ENCODE measurements around the gene CAPN2. TPM values are rescaled to one million over a fixed set of nuclear protein-coding genes. Genes with fewer than 3 reads are reported as not detected.

Gene CAPN2
- total RNA-seq, 2 donors from 2014 or later, result 61.4 to 72.3 TPM

- no peak for TF ChIP-seq CTCF (IDR thresholded peaks at IDR 0.05)
- H3K36me3 ChIP-seq, result peaks cover 29% of the 10 kb centered on the region
- peaks cover 0 to 54% of the 10 kb centered on the region in 2 donors for H3K4me1 ChIP-seq
- H3K4me3 ChIP-seq, result no peak overlapping the region
- H3K27ac ChIP-seq, result peak overlapping the region in 1 of 2 donors; percentile 50
- no peaks in the 10 kb centered on the region for H3K27me3 ChIP-seq
- no peaks in the 10 kb centered on the region for H3K9me3 ChIP-seq
- DNase-seq (ENCODE audit: low spot score), result no peak
These were observed 30.6 kb downstream of the CAPN2 start for GRCh38 chr1:223742856-223743517.

GRCh38 chr1:223745731-223746130 is 33.4 kb downstream of the CAPN2 start:
- TF ChIP-seq CTCF (IDR thresholded peaks at IDR 0.05), result no peak
- H3K9me3 ChIP-seq, result no peaks in the 10 kb centered on the region
- H3K27ac ChIP-seq, result no peak overlapping the region
- no peak overlapping the region for H3K4me3 ChIP-seq
- H3K36me3 ChIP-seq, result peaks cover 36% of the 10 kb centered on the region
- no peak for DNase-seq (ENCODE audit: low spot score)
- H3K4me1 ChIP-seq, result peaks cover 0 to 48% of the 10 kb centered on the region in 2 donors
- H3K27me3 ChIP-seq, result no peaks in the 10 kb centered on the region

GRCh38 chr1:223747838-223748335 is 35.5 kb downstream of the CAPN2 start:
- H3K36me3 ChIP-seq, result peaks cover 58% of the 10 kb centered on the region
- TF ChIP-seq CTCF (IDR thresholded peaks at IDR 0.05), result no peak
- H3K4me3 ChIP-seq, result no peak overlapping the region
- no peak for DNase-seq (ENCODE audit: low spot score)
- H3K9me3 ChIP-seq, result no peaks in the 10 kb centered on the region
- peaks cover 0 to 38% of the 10 kb centered on the region in 2 donors for H3K4me1 ChIP-seq
- H3K27ac ChIP-seq, result peak overlapping the region; percentile 74 to 77
- H3K27me3 ChIP-seq, result no peaks in the 10 kb centered on the region

- H3K36me3 ChIP-seq, result peaks cover 63% of the 10 kb centered on the region
- no peaks in the 10 kb centered on the region for H3K9me3 ChIP-seq
- H3K27me3 ChIP-seq, result no peaks in the 10 kb centered on the region
- H3K4me1 ChIP-seq, result peaks cover 0 to 33% of the 10 kb centered on the region in 2 donors
- peak overlapping the region; percentile 39 to 51 for H3K4me3 ChIP-seq
- peak overlapping the region; percentile 74 to 77 for H3K27ac ChIP-seq
- TF ChIP-seq CTCF (IDR thresholded peaks at IDR 0.05), result no peak
- no peak for DNase-seq (ENCODE audit: low spot score)
These were observed 36.0 kb downstream of the CAPN2 start for GRCh38 chr1:223748405-223748772.

GRCh38 chr1:223748773-223749733 is 36.7 kb downstream of the CAPN2 start:
- peak overlapping the region; percentile 74 to 77 for H3K27ac ChIP-seq
- peak; percentile 98 for TF ChIP-seq CTCF (IDR thresholded peaks at IDR 0.05)
- peaks cover 69% of the 10 kb centered on the region for H3K36me3 ChIP-seq
- H3K4me3 ChIP-seq, result peak overlapping the region; percentile 39 to 51
- peaks cover 0 to 26% of the 10 kb centered on the region in 2 donors for H3K4me1 ChIP-seq
- no peaks in the 10 kb centered on the region for H3K27me3 ChIP-seq
- H3K9me3 ChIP-seq, result no peaks in the 10 kb centered on the region
- DNase-seq (ENCODE audit: low spot score), result peak; percentile 85

Measured in right atrium auricular region (tissue), 2 donors.